Measurements from ENCODE around the gene TCERG1.

GRCh38 chr5:146515473-146516150 is 68.5 kb downstream of the TCERG1 start:
- TF ChIP-seq HDGF (IDR thresholded peaks at IDR 0.05; ENCODE audit: borderline replicate concordance) (no peak), SUZ12 (IDR thresholded peaks at IDR 0.05) (no peak), FOXM1 (IDR thresholded peaks at IDR 0.05; ENCODE audit: borderline replicate concordance) (no peak), ARNT (IDR thresholded peaks at IDR 0.05) (no peak), FOXA1 (IDR thresholded peaks at IDR 0.05) (no peak), BHLHE40 (IDR thresholded peaks at IDR 0.05; ENCODE audit: borderline replicate concordance) (no peak), NFRKB (IDR thresholded peaks at IDR 0.05) (no peak), L3MBTL2 (conservative IDR thresholded peaks at IDR 0.05) (no peak), TARDBP (IDR thresholded peaks at IDR 0.05) (no peak), SP1 (IDR thresholded peaks at IDR 0.05) (no peak), ELF4 (IDR thresholded peaks at IDR 0.05) (no peak)
- TF ChIP-seq, protein P1, sequence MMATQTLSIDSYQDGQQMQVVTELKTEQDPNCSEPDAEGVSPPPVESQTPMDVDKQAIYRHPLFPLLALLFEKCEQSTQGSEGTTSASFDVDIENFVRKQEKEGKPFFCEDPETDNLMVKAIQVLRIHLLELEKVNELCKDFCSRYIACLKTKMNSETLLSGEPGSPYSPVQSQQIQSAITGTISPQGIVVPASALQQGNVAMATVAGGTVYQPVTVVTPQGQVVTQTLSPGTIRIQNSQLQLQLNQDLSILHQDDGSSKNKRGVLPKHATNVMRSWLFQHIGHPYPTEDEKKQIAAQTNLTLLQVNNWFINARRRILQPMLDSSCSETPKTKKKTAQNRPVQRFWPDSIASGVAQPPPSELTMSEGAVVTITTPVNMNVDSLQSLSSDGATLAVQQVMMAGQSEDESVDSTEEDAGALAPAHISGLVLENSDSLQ (IDR thresholded peaks at IDR 0.05): no peak
